OCI-LY1 (cell line): ENCODE data around the gene NPIPA5.
"Not testable (repeated sequence)": the region's sequence is repeated elsewhere in the genome, so short reads cannot be mapped to it uniquely, and the experiment has no call there.

Source experiments
- H2AFZ ChIP-seq: fragments of 200-600 bp; sonication (generic), shearing (Covaris generic); 2 replicates; pipeline ENCODE4 v1.6.0; 2014; ENCODE audit warnings: antibody characterized with exemption, mild to moderate bottlenecking, low read length
- H3F3A ChIP-seq: fragments of 200-600 bp; sonication (generic), shearing (Covaris generic); 2 replicates; pipeline ENCODE4 v1.6.0; 2014; ENCODE audit warnings: mild to moderate bottlenecking, antibody characterized with exemption, low read length, moderate library complexity; ENCODE audit not compliant: insufficient read depth
- H3K27ac ChIP-seq: fragments of 200-600 bp; sonication (generic); 2 replicates; pipeline ENCODE4 v1.5.1; 2014; ENCODE audit warnings: low read length, mixed run types, mild to moderate bottlenecking, low read depth; ENCODE audit not compliant: poor library complexity, severe bottlenecking
- H3K27me3 ChIP-seq: fragments of 200-600 bp; sonication (generic); 2 replicates; pipeline ENCODE4 v1.6.0; 2014; ENCODE audit warnings: antibody characterized with exemption, mild to moderate bottlenecking, low read length, moderate library complexity; ENCODE audit not compliant: insufficient read depth
- H3K36me3 ChIP-seq: fragments of 200-600 bp; sonication (generic); 2 replicates; pipeline ENCODE4 v1.6.1; 2014; ENCODE audit warnings: mild to moderate bottlenecking, antibody characterized with exemption, low read length, moderate library complexity, mixed read lengths; ENCODE audit not compliant: insufficient read depth
- H3K4me1 ChIP-seq: fragments of 200-600 bp; sonication (generic); 2 replicates; pipeline ENCODE4 v1.5.1; 2014; ENCODE audit warnings: mild to moderate bottlenecking, low read length, moderate library complexity; ENCODE audit not compliant: insufficient read depth, severe bottlenecking
- H3K4me2 ChIP-seq: fragments of 200-600 bp; sonication (generic), shearing (Covaris generic); 2 replicates; pipeline ENCODE4 v1.6.1; 2014; ENCODE audit warnings: low read length
- H3K4me3 ChIP-seq: fragments of 200-600 bp; sonication (generic); 2 replicates; pipeline ENCODE4 v1.5.1; 2014; ENCODE audit warnings: low read length, low read depth, mild to moderate bottlenecking, mixed read lengths; ENCODE audit not compliant: poor library complexity, severe bottlenecking
- H3K79me2 ChIP-seq: fragments of 200-600 bp; shearing (Covaris generic); 2 replicates; pipeline ENCODE4 v1.6.1; 2016; ENCODE audit warnings: mixed run types, low read length, mixed read lengths; ENCODE audit not compliant: insufficient read depth
- H3K9ac ChIP-seq: fragments of 200-600 bp; sonication (generic), shearing (Covaris generic); 2 replicates; pipeline ENCODE4 v1.6.1; 2014; ENCODE audit warnings: mild to moderate bottlenecking, low read length, mixed read lengths
- H3K9me2 ChIP-seq: fragments of 200-600 bp; sonication (generic), shearing (Covaris generic); 2 replicates; pipeline ENCODE4 v1.6.1; 2014; ENCODE audit warnings: low read depth, mild to moderate bottlenecking, low read length, mixed read lengths
- H3K9me3 ChIP-seq: fragments of 200-600 bp; shearing (Covaris generic); 2 replicates; pipeline ENCODE4 v1.6.1; 2014; ENCODE audit warnings: low read length, mixed read lengths
- H4K20me1 ChIP-seq: fragments of 200-600 bp; sonication (generic), shearing (Covaris generic); 2 replicates; pipeline ENCODE4 v1.6.0; 2016; ENCODE audit warnings: mild to moderate bottlenecking, low read length; ENCODE audit not compliant: insufficient read depth
- EZH2 ChIP-seq: fragments of 200-600 bp; sonication (generic), shearing (Covaris generic); IDR thresholded peaks from 2 replicates; pipeline ENCODE4 v1.8.0; 2017; ENCODE audit warnings: borderline replicate concordance, mixed run types, mild to moderate bottlenecking, antibody characterized with exemption, low read length, moderate library complexity, mixed read lengths
- TF ChIP-seq, protein P1 (sequence below): fragments of 200-600 bp; sonication (generic), shearing (Covaris generic); IDR thresholded peaks from 2 replicates; pipeline ENCODE4 v1.5.1; 2017; ENCODE audit warnings: mild to moderate bottlenecking, antibody characterized with exemption, low read length, moderate library complexity, mixed read lengths

The NPIPA5 gene

DNA sequence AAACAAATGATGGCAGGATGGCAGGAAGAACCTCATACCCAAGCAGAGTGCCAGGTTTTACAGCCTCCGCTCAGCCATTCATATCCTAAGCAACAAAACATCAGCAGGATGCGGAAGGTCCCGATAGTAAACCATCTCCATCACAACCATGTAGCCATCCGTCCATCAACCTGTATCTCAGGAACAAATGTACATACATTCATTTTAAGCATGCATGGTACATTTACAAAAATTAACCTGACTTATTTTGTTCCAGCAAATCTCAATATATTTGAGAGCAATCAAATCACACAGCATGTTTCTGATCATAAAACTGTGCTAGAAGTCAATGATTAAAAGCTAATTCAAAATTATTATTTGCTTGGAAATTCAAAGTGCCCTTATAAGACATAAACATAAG lies at the start of gene NPIPA5:
NPIPA5 (minus strand) TSS at position 101 of the 400 bp plus-strand sequence; CDS start at position 101, 0 bp downstream.
- not testable (repeated sequence) for H3K4me1 ChIP-seq, H3K9me3 ChIP-seq, H3K4me2 ChIP-seq, H3K27ac ChIP-seq, H3K9ac ChIP-seq, H4K20me1 ChIP-seq, H3F3A ChIP-seq, H3K4me3 ChIP-seq, H3K9me2 ChIP-seq, H3K36me3 ChIP-seq, H3K79me2 ChIP-seq, H3K27me3 ChIP-seq, H2AFZ ChIP-seq

DNA sequence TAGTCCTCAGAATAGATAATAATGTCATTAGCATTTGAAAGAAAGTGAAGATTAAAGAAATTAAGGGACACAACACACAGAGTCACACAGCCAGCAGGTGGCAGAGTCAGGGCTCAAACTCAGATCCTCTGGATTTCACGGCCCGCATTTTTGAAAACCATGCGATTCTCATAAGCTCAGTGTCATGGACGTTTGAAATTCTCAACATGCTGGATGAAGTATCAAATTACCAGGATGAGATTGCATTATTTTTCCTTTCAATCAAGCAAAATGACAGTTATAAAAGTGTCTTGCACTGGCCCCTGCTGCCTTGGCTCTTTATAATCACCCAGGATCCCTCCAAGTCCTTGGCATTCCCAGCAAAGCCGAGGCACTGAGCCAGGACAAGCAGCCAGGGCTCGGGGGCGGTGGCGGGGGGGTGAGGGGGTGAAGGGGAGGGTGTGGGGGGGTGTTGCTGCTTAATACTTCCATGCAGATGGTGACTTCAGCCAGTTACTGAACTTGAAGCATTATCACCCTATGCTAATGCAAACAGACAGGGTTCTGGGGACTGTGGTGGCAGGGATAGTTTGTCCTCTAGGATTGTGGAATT lies 49.6 kb upstream of the NPIPA5 start:
- no peaks in the 10 kb centered on the region for H3F3A ChIP-seq
- H3K9ac ChIP-seq: no peak overlapping the region
- no peaks in the 10 kb centered on the region for H3K9me2 ChIP-seq
- no peaks in the 10 kb centered on the region for H3K79me2 ChIP-seq
- H3K27me3 ChIP-seq: no peaks in the 10 kb centered on the region
- H2AFZ ChIP-seq: no peak overlapping the region
- H3K9me3 ChIP-seq: no peaks in the 10 kb centered on the region
- no peaks in the 10 kb centered on the region for H4K20me1 ChIP-seq
- H3K4me2 ChIP-seq: no peak overlapping the region
- no peaks in the 10 kb centered on the region for H3K4me1 ChIP-seq
- no peak overlapping the region for H3K27ac ChIP-seq
- H3K36me3 ChIP-seq: no peaks in the 10 kb centered on the region
- H3K4me3 ChIP-seq: no peak overlapping the region
- TF ChIP-seq EZH2: no peak
- TF ChIP-seq, protein P1, sequence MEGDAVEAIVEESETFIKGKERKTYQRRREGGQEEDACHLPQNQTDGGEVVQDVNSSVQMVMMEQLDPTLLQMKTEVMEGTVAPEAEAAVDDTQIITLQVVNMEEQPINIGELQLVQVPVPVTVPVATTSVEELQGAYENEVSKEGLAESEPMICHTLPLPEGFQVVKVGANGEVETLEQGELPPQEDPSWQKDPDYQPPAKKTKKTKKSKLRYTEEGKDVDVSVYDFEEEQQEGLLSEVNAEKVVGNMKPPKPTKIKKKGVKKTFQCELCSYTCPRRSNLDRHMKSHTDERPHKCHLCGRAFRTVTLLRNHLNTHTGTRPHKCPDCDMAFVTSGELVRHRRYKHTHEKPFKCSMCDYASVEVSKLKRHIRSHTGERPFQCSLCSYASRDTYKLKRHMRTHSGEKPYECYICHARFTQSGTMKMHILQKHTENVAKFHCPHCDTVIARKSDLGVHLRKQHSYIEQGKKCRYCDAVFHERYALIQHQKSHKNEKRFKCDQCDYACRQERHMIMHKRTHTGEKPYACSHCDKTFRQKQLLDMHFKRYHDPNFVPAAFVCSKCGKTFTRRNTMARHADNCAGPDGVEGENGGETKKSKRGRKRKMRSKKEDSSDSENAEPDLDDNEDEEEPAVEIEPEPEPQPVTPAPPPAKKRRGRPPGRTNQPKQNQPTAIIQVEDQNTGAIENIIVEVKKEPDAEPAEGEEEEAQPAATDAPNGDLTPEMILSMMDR: peak; percentile 54

DNA sequence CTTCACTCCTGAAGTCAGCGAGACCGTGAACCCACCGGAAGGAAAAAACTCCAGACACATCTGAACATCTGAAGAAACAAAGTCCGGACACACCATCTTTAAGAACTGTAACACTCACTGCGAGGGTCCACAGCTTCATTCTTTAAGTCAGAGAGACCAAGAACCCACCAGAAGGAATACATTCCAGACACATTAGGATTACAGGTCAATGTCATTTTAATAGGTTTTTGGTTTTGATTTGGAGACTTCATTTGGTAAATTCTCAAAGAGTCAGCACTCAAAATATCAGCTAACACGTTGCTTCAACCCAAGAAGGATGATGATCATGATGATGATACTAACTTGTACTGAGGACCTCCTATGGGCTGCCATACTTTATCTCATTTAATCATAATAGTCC lies 48.7 kb upstream of the NPIPA5 start:
- H3F3A ChIP-seq: no peaks in the 10 kb centered on the region
- H3K27me3 ChIP-seq: no peaks in the 10 kb centered on the region
- no peak overlapping the region for H2AFZ ChIP-seq
- H4K20me1 ChIP-seq: no peaks in the 10 kb centered on the region
- no peak overlapping the region for H3K4me2 ChIP-seq
- H3K79me2 ChIP-seq: no peaks in the 10 kb centered on the region
- H3K36me3 ChIP-seq: no peaks in the 10 kb centered on the region
- no peak overlapping the region for H3K27ac ChIP-seq
- no peaks in the 10 kb centered on the region for H3K4me1 ChIP-seq
- no peaks in the 10 kb centered on the region for H3K9me2 ChIP-seq
- no peak overlapping the region for H3K9ac ChIP-seq
- TF ChIP-seq, protein P1: no peak
- no peak for TF ChIP-seq EZH2
- H3K9me3 ChIP-seq: no peaks in the 10 kb centered on the region
- no peak overlapping the region for H3K4me3 ChIP-seq

DNA sequence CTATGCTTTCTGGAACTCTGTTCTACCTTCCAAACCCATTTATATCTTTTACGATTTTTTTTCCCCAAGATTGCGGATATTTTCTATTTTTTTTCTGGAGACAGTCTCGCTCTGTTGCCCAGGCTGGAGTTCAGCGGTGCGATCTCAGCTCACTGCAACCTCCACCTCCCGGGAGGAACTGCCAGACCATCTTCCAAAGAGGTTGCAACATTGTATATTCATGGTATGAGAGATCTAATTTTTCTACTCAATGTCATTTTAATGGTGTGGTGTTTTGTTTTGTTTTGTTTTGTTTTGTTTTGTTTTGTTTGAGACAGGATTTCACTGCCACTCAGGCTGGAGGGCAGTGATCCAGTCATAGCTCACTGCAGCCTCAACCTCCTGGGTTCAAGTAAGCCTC lies 47.8 kb upstream of the NPIPA5 start:
- Histone ChIP-seq H3K79me2 (no peaks in the 10 kb centered on the region), H4K20me1 (no peaks in the 10 kb centered on the region), H3K4me1 (no peaks in the 10 kb centered on the region), H3K36me3 (no peaks in the 10 kb centered on the region), H3K4me3 (no peak overlapping the region), H3K27me3 (no peaks in the 10 kb centered on the region), H2AFZ (no peak overlapping the region), H3K9ac (no peak overlapping the region), H3F3A (no peaks in the 10 kb centered on the region), H3K27ac (no peak overlapping the region), H3K9me3 (no peaks in the 10 kb centered on the region), H3K9me2 (no peaks in the 10 kb centered on the region), H3K4me2 (no peak overlapping the region)
- no peak for TF ChIP-seq EZH2
- TF ChIP-seq, protein P1: no peak
